Prostate gland (tissue), 2 donors: ENCODE data around the gene URM1.

Source experiments
- CTCF ChIP-seq, 4 experiments: fragments of 200-600 bp in 2 of 4; fragments of 450-650 bp in 2 of 4; sonication (generic) in 2 of 4; IDR thresholded peaks; 1 replicate in 3 of 4; 2 replicates in 1 of 4; pipeline ENCODE4 v1.5.1; 2016 to 2019; ENCODE audit warnings: antibody characterized with exemption in 4 of 4, mild to moderate bottlenecking in 2 of 4, moderate library complexity in 2 of 4
- POLR2A ChIP-seq: fragments of 450-650 bp; IDR thresholded peaks from one replicate; pipeline ENCODE4 v1.6.1; 2016; ENCODE audit warnings: antibody characterized with exemption, mild to moderate bottlenecking
- POLR2AphosphoS5 ChIP-seq: sonication (generic); formaldehyde crosslinking; IDR thresholded peaks from one replicate; pipeline ENCODE4 v1.6.1; 2017; ENCODE audit warnings: antibody characterized with exemption

GRCh38 chr9:128369024-128369706 is 2.0 kb upstream of the URM1 start:
- TF ChIP-seq POLR2A: no peak
- TF ChIP-seq POLR2AphosphoS5: no peak
- no peak for TF ChIP-seq CTCF (IDR thresholded peaks at IDR 0.05)
